Measurements from ENCODE around the gene OR52A1. TPM values are rescaled to one million over a fixed set of nuclear protein-coding genes. Genes with fewer than 3 reads are reported as not detected.

The OR52A1 gene
- total RNA-seq, 1 donor from 2014 or later = not detected

- DNase-seq (ENCODE audit: low spot score) = no peak
Measured at GRCh38 chr11:5131584-5132335, 22.8 kb downstream of the OR52A1 start.

GRCh38 chr11:5129457-5129877 lies 25.1 kb downstream of the OR52A1 start:
- DNase-seq (ENCODE audit: low spot score) = no peak

DNA sequence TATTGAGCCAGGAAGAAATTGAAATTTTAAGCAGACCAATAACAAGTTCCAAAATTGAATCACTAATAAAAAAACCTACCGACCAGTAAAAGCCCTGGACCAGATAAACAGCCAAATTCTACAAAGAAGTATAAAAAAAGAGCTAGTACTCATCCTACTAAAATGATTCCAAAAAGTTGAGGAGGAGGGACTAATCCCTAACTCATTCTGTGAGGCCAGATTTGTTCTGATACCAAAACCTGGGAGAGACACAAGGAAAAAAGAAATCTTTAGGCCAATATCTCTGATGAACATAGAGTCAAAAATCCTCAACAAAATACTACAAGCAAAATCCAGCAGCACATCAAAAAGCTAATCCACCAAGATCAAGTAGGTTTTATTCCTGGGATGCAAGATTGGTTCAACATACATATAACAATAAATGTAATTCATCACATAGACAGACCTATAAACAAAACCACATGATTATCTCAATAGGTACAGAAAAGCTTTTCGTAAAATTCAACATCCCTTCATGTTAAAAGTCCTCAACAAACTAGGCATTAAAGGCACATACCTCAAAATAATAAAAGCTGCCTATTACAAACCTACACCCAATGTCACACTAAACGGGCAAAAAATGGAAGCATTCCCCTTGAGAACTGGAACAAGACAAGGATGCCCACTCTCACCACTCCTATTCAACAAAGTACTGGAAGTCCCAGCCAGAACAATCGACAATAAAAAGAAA lies 29.5 kb downstream of the OR52A1 start:
- DNase-seq (ENCODE audit: low spot score) = no peak

DNA sequence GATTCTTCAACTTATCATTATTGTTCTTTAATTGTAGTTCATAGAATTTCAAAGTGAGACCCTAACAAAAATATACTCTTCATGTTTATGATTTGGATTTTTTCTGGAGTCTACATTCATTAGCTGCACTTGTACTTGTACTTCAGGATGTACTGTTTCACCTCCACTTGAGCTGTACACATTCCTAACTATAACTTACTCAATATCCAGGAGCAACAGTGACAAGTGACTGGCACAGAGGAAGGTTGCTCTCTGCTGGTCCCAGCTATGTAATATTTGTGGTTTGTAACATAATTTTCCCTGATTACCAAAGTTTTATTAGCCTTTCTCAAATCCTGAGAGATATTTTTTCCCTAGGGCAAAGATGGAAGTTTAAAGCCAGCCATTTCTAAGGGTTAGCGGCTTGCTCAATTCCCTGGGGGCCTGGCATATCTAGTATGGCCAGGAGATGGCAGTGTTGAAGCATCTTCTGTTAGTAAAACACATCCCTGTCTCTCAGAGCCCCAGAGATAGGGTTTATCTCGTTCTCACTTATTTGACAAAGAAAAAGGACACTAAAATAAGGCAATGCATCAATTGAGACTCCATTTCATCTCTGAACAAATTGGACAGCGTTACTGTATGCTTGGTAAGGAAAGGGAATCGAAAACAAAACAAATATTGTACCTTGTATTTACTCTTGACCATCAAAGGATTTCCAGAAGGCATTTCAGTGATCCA lies 30.6 kb downstream of the OR52A1 start:
- DNase-seq (ENCODE audit: low spot score) = peak; percentile 64

- no peak for DNase-seq (ENCODE audit: low spot score)
Measured at GRCh38 chr11:5118893-5119292, 35.7 kb downstream of the OR52A1 start.

GRCh38 chr11:5117588-5117987 lies 37.0 kb downstream of the OR52A1 start:
- DNase-seq (ENCODE audit: low spot score) = no peak

DNA sequence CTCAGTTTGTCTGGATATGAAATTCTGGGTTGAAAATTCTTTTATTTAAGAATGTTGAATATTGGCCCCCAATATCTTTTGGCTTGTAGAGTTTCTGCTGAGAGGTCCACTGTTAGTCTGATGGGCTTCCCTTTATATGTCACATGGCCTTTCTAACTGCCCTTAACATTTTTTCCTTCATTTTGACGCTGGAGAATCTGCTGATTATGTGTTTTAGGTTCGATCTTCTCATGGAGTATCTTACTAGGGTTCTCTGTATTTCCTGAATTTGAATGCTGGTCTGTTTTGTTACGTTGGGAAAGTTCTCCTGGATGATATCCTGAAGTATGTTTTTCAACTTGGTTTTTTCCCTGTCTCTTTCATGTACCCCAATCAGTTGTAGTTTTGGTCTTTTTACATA lies 39.2 kb downstream of the OR52A1 start:
- DNase-seq (ENCODE audit: low spot score) = no peak

GRCh38 chr11:5107285-5107684 lies 47.3 kb downstream of the OR52A1 start:
- no peak for DNase-seq (ENCODE audit: low spot score)

DNA sequence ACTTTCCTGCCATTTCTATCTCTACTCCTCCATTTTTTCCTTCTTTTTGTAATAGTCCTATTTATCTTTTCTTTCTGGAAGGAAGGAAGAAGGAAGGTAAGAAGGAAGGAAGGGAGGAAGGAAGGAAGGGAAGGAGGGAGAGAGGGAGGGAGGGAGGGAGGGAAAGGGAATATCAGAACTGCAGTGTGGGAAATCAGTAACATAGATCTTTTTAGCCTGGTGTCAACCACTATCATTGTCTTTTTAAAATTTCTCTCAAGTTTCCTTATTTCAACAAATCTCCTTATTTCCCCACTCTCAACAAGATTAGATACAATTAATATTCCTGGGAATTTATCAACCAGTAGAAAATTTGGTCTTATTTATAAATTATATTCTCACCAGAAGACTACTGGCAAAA lies 51.5 kb downstream of the OR52A1 start:
- DNase-seq (ENCODE audit: low spot score) = no peak

DNA sequence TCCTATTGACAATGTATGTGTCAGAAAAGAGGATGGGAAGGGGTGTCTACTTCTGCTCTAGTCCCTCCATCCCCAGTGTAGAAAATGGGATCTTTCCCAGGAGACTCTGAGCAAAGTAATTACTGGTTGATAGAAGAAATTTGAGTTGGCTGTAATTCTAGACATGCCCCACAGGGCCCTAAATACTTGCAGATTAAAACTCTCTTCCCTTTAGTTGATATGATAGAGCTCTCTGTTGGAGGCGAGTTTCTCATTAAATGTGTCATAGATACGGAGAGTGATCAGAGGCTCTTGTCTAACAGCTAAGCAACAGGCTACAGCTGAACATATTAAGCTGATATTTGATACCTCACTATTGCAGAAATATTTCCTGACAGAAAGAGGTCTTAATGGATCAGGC lies 52.3 kb downstream of the OR52A1 start:
- DNase-seq (ENCODE audit: low spot score) = no peak

DNA sequence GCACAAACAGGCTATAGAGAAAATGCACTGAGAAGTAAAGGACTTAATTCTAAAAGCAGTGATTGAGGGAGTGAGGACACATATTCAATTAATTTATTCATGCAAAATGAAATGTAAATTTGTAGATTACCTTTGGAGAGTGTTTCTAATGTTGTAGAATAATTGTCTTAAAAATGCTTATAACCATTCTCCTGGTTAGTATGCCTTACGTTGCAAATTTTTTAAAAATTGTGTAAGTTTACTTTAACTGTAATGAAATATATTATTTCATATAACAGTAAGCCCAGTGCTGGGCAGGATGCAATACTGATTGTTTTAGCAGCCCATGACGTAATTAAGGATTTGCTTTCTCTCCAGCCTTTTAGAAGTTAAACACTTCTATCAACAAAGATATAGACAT lies 58.5 kb downstream of the OR52A1 start:
- DNase-seq (ENCODE audit: low spot score) = no peak

Other genes with a start within 250 kb of the OR52A1 start
- gene OR51G2, start 235.4 kb downstream of the OR52A1 start, total RNA-seq = not detected
- not detected for gene OR51G1, start 230.4 kb downstream of the OR52A1 start, total RNA-seq
- not detected for gene OR51A4, start 207.2 kb downstream of the OR52A1 start, total RNA-seq
- not detected for gene OR51A2, start 199.0 kb downstream of the OR52A1 start, total RNA-seq
- not detected for gene OR51L1, start 159.9 kb downstream of the OR52A1 start, total RNA-seq
- not detected for gene OR52J3, start 108.2 kb downstream of the OR52A1 start, total RNA-seq
- not detected for gene OR52E2, start 95.1 kb downstream of the OR52A1 start, total RNA-seq
- gene OR52E1, start 85.2 kb downstream of the OR52A1 start, total RNA-seq = not detected
- not detected for gene OR52A5, start 16.4 kb downstream of the OR52A1 start, total RNA-seq
- gene OR51V1, start 45.9 kb upstream of the OR52A1 start, total RNA-seq = not detected
- 65.9 TPM for gene HBB, start 72.3 kb upstream of the OR52A1 start, total RNA-seq
- gene HBD, start 79.7 kb upstream of the OR52A1 start, total RNA-seq = 0.72 TPM
- 3.3 TPM for gene HBG1, start 95.1 kb upstream of the OR52A1 start, total RNA-seq
- 13.2 TPM for gene HBG2, start 100.0 kb upstream of the OR52A1 start, total RNA-seq
- 4.0 TPM for gene HBE1, start 115.2 kb upstream of the OR52A1 start, total RNA-seq
- gene OR51B4, start 147.2 kb upstream of the OR52A1 start, total RNA-seq = 0.23 TPM
- not detected for gene OR51B2, start 169.5 kb upstream of the OR52A1 start, total RNA-seq
- 0.37 TPM for gene OR51B5, start 188.8 kb upstream of the OR52A1 start, total RNA-seq
- not detected for gene OR51B6, start 196.8 kb upstream of the OR52A1 start, total RNA-seq
- gene OR51M1, start 229.1 kb upstream of the OR52A1 start, total RNA-seq = not detected